Gastroesophageal sphincter (tissue), 3 donors: ENCODE results near the gene ADGRG6.

Source experiments
- CTCF ChIP-seq, 4 experiments: fragments of 200-600 bp in 2 of 4; fragments of 450-650 bp in 2 of 4; sonication (generic) in 1 of 4; IDR thresholded peaks; one replicate each; pipeline ENCODE4 v1.5.1; 2017 to 2019; ENCODE audit warnings: antibody characterized with exemption in 4 of 4, mild to moderate bottlenecking in 2 of 4, moderate library complexity in 2 of 4
- POLR2A ChIP-seq, 2 donors: fragments of 450-650 bp; IDR thresholded peaks; one replicate each; pipeline ENCODE4 v1.6.1; 2017; ENCODE audit warnings: antibody characterized with exemption in 2 of 2, mild to moderate bottlenecking in 2 of 2, moderate library complexity in 1 of 2

- no peak for TF ChIP-seq POLR2A (IDR thresholded peaks at IDR 0.05)
- TF ChIP-seq CTCF (IDR thresholded peaks at IDR 0.05) = no peak
Measured at GRCh38 chr6:142373268-142374090, 71.7 kb downstream of the ADGRG6 start.
